Brain microvascular endothelial cell (primary cell): ENCODE measurements around the gene TYW1B.
A peak's percentile ranks its signal among the peaks of the same experiment; 100 is the strongest.
"Not testable (repeated sequence)": the region's sequence is repeated elsewhere in the genome, so short reads cannot be mapped to it uniquely, and the experiment has no call there.

Source experiments
- DNase-seq: peaks from one replicate; pipeline ENCODE4 v3.0.0-alpha.2; 2020
- H3K27ac ChIP-seq: fragments of 250-450 bp; sonication (Bioruptor Pico); 2 replicates; pipeline ENCODE4 v1.5.1; 2020; ENCODE audit warnings: mild to moderate bottlenecking, moderate library complexity
- H3K27me3 ChIP-seq: fragments of 250-450 bp; sonication (Bioruptor Pico); replicated peaks from 2 replicates; pipeline ENCODE4 v1.5.1; 2020; ENCODE audit warnings: mild to moderate bottlenecking
- H3K36me3 ChIP-seq: fragments of 250-450 bp; sonication (Bioruptor Pico); replicated peaks from 2 replicates; pipeline ENCODE4 v1.5.1; 2020; ENCODE audit warnings: mild to moderate bottlenecking
- H3K4me3 ChIP-seq: 2 replicates; pipeline ENCODE4 v1.5.1; 2011; ENCODE audit warnings: low read depth, mild to moderate bottlenecking, control low read depth, low read length, moderate library complexity
- CTCF ChIP-seq: IDR thresholded peaks from 2 replicates; pipeline ENCODE4 v1.5.1; 2011; ENCODE audit warnings: low read depth, mild to moderate bottlenecking, moderate library complexity, low read length, control low read depth, inconsistent platforms; ENCODE audit errors: missing control alignments
- in situ Hi-C: cut with HindIII; loops from 2 replicates; pipeline ENCODE4 v1.10.0; 2017; ENCODE audit warnings: low sequenced_read_pairs, low pct_ligation_motif_present

Gene TYW1B

GRCh38 chr7:72674394-72674793, 153.6 kb downstream of the TYW1B start:
- Histone ChIP-seq H3K27ac (no peak overlapping the region), H3K36me3 (no peaks in the 10 kb centered on the region), H3K27me3 (no peaks in the 10 kb centered on the region), H3K4me3 (no peak overlapping the region)
- TF ChIP-seq CTCF, result no peak
- in situ Hi-C loops, result no loop called here
- DNase-seq, result no peak

GRCh38 chr7:72670850-72671249, 157.2 kb downstream of the TYW1B start:
- H3K27ac ChIP-seq, H3K4me3 ChIP-seq, H3K27me3 ChIP-seq, in situ Hi-C loops, DNase-seq, H3K36me3 ChIP-seq: not testable (repeated sequence)

GRCh38 chr7:72668435-72668834, 159.6 kb downstream of the TYW1B start:
- H3K27ac ChIP-seq, H3K27me3 ChIP-seq, H3K4me3 ChIP-seq, in situ Hi-C loops, H3K36me3 ChIP-seq, DNase-seq: not testable (repeated sequence)

GRCh38 chr7:72667049-72667448, 161.0 kb downstream of the TYW1B start:
- DNase-seq, result not testable (repeated sequence)

GRCh38 chr7:72648574-72648973, 179.4 kb downstream of the TYW1B start:
- DNase-seq, in situ Hi-C loops, H3K36me3 ChIP-seq, H3K27ac ChIP-seq, H3K4me3 ChIP-seq, H3K27me3 ChIP-seq: not testable (repeated sequence)

More at GRCh38 chr7:72667049-72667448, 161.0 kb downstream of the TYW1B start:
- H3K4me3 ChIP-seq, H3K27me3 ChIP-seq, H3K27ac ChIP-seq, in situ Hi-C loops, H3K36me3 ChIP-seq: not testable (repeated sequence)

- in situ Hi-C loops, result not testable (repeated sequence)
Observed at GRCh38 chr7:72643708-72644107, 184.3 kb downstream of the TYW1B start.

GRCh38 chr7:72641485-72642248, 186.3 kb downstream of the TYW1B start:
- H3K4me3 ChIP-seq, DNase-seq, H3K27me3 ChIP-seq, H3K27ac ChIP-seq, H3K36me3 ChIP-seq, in situ Hi-C loops: not testable (repeated sequence)

More at GRCh38 chr7:72643708-72644107, 184.3 kb downstream of the TYW1B start:
- H3K4me3 ChIP-seq, DNase-seq, H3K36me3 ChIP-seq, H3K27ac ChIP-seq, H3K27me3 ChIP-seq: not testable (repeated sequence)

- in situ Hi-C loops, H3K36me3 ChIP-seq, H3K4me3 ChIP-seq, H3K27me3 ChIP-seq, DNase-seq, H3K27ac ChIP-seq: not testable (repeated sequence)
Observed at GRCh38 chr7:72640740-72641139, 187.3 kb downstream of the TYW1B start.

GRCh38 chr7:72635273-72635908, 192.6 kb downstream of the TYW1B start:
- peak; percentile 53 for TF ChIP-seq CTCF
- H3K36me3 ChIP-seq, H3K4me3 ChIP-seq, in situ Hi-C loops, H3K27me3 ChIP-seq, H3K27ac ChIP-seq, DNase-seq: not testable (repeated sequence)

GRCh38 chr7:72632765-72633292, 195.2 kb downstream of the TYW1B start:
- in situ Hi-C loops, H3K36me3 ChIP-seq, H3K27me3 ChIP-seq, H3K4me3 ChIP-seq, H3K27ac ChIP-seq, DNase-seq: not testable (repeated sequence)

- H3K27ac ChIP-seq, H3K4me3 ChIP-seq, in situ Hi-C loops, DNase-seq, H3K36me3 ChIP-seq, H3K27me3 ChIP-seq: not testable (repeated sequence)
Observed at GRCh38 chr7:72628375-72628774, 199.6 kb downstream of the TYW1B start.

GRCh38 chr7:72626428-72627011, 201.5 kb downstream of the TYW1B start:
- H3K27ac ChIP-seq, in situ Hi-C loops, DNase-seq, H3K4me3 ChIP-seq, H3K36me3 ChIP-seq, H3K27me3 ChIP-seq: not testable (repeated sequence)
